Neural cell (in vitro differentiated cells): Measurements from ENCODE around the gene ADAMTSL2. TPM values are rescaled to one million over a fixed set of nuclear protein-coding genes. Genes with fewer than 3 reads are reported as not detected.

ENCODE experiments used
- H2AFZ ChIP-seq: fragments of 200-600, 300-800 bp; sonication (generic), shearing (Covaris generic); 2 replicates; pipeline ENCODE4 v1.6.0; 2014; ENCODE audit warnings: low read depth, mild to moderate bottlenecking, antibody characterized with exemption, low read length, moderate library complexity
- H3F3A ChIP-seq: fragments of 200-600 bp; shearing (Covaris generic); 2 replicates; pipeline ENCODE4 v1.6.1; 2016; ENCODE audit warnings: mild to moderate bottlenecking, moderate library complexity, mixed read lengths, antibody characterized with exemption, low read length; ENCODE audit not compliant: insufficient read depth, poor library complexity, severe bottlenecking
- H3K27ac ChIP-seq: fragments of 200-600, 300-800 bp; sonication (generic), shearing (Covaris generic); 2 replicates; pipeline ENCODE4 v1.5.1; 2014; ENCODE audit warnings: mild to moderate bottlenecking, low read length, moderate library complexity
- H3K27me3 ChIP-seq: fragments of 300-800, 200-600 bp; sonication (generic), shearing (Covaris generic); 2 replicates; pipeline ENCODE4 v1.6.0; 2014; ENCODE audit warnings: mild to moderate bottlenecking, low read depth, low read length, moderate library complexity; ENCODE audit not compliant: insufficient read depth
- H3K36me3 ChIP-seq: fragments of 300-800, 200-600 bp; sonication (generic), shearing (Covaris generic); 2 replicates; pipeline ENCODE4 v1.5.1; 2014; ENCODE audit warnings: mild to moderate bottlenecking, antibody characterized with exemption, low read length, moderate library complexity; ENCODE audit not compliant: insufficient read depth
- H3K4me2 ChIP-seq: fragments of 300-800, 200-600 bp; sonication (generic), shearing (Covaris generic); 2 replicates; pipeline ENCODE4 v1.6.0; 2014; ENCODE audit warnings: mild to moderate bottlenecking, low read length
- H3K4me3 ChIP-seq: fragments of 300-800, 200-600 bp; sonication (generic), shearing (Covaris generic); 2 replicates; pipeline ENCODE4 v1.5.1; 2014; ENCODE audit warnings: mild to moderate bottlenecking, low read length, moderate library complexity
- H3K79me2 ChIP-seq: fragments of 200-600 bp; shearing (Covaris generic); replicated peaks from 2 replicates; pipeline ENCODE4 v1.6.0; 2014; ENCODE audit warnings: mild to moderate bottlenecking, low read length, moderate library complexity; ENCODE audit not compliant: insufficient read depth
- H3K9ac ChIP-seq: fragments of 300-800, 200-600 bp; sonication (generic), shearing (Covaris generic); 2 replicates; pipeline ENCODE4 v1.6.1; 2016; ENCODE audit warnings: mild to moderate bottlenecking, low read length, mixed read lengths
- H3K9me2 ChIP-seq: fragments of 200-600 bp; shearing (Covaris generic); 2 replicates; pipeline ENCODE4 v1.6.1; 2016; ENCODE audit warnings: mild to moderate bottlenecking, low read length, mixed read lengths; ENCODE audit not compliant: insufficient read depth
- H3K9me3 ChIP-seq: fragments of 200-600, 300-800 bp; sonication (generic), shearing (Covaris generic); 2 replicates; pipeline ENCODE4 v1.6.1; 2016; ENCODE audit warnings: mild to moderate bottlenecking, mixed run types, low read length, moderate library complexity, mixed read lengths
- H4K20me1 ChIP-seq: fragments of 200-600 bp; shearing (Covaris generic); 2 replicates; pipeline ENCODE4 v1.6.1; 2016; ENCODE audit warnings: mild to moderate bottlenecking, mixed run types; ENCODE audit not compliant: insufficient read depth
- EP300 ChIP-seq: fragments of 450-650 bp; conservative IDR thresholded peaks from 2 replicates; pipeline ENCODE4 v1.6.1; 2014; ENCODE audit warnings: antibody characterized with exemption, mild to moderate bottlenecking, moderate library complexity; ENCODE audit not compliant: poor library complexity, severe bottlenecking
- EZH2 ChIP-seq: fragments of 200-600, 300-800 bp; shearing (Covaris generic), sonication (generic); IDR thresholded peaks from 2 replicates; pipeline ENCODE4 v1.6.1; 2014; ENCODE audit warnings: antibody characterized with exemption, low read length, borderline replicate concordance, mild to moderate bottlenecking; ENCODE audit not compliant: insufficient read depth, poor library complexity, severe bottlenecking
- MXI1 ChIP-seq: fragments of 450-650 bp; conservative IDR thresholded peaks from 2 replicates; pipeline ENCODE4 v1.6.1; 2014; ENCODE audit warnings: antibody characterized with exemption, mild to moderate bottlenecking; ENCODE audit not compliant: poor library complexity, severe bottlenecking
- POLR2AphosphoS5 ChIP-seq: IDR thresholded peaks from 2 replicates; pipeline ENCODE4 v1.6.1; 2012
- RAD21 ChIP-seq: fragments of 450-650 bp; conservative IDR thresholded peaks from 2 replicates; pipeline ENCODE4 v1.6.1; 2014; ENCODE audit warnings: antibody characterized with exemption, mild to moderate bottlenecking, moderate library complexity
- TAF1 ChIP-seq: IDR thresholded peaks from 2 replicates; pipeline ENCODE4 v1.6.1; 2012; ENCODE audit warnings: low read depth
- polyA plus RNA-seq: library from polyadenylated mRNA; depleted of rRNA; stranded (reverse); fragments of >200 nt; gene quantifications from 2 replicates; pipeline ENCODE4 v1.2.3, GENCODE V29; 2014
- TF ChIP-seq, protein P1 (sequence below): IDR thresholded peaks from 2 replicates; pipeline ENCODE4 v1.6.1; 2012; ENCODE audit warnings: borderline replicate concordance
- TF ChIP-seq, protein P2 (sequence below): fragments of 450-650 bp; IDR thresholded peaks from 2 replicates; pipeline ENCODE4 v1.5.1; 2014; ENCODE audit warnings: antibody characterized with exemption, mild to moderate bottlenecking, moderate library complexity; ENCODE audit not compliant: poor library complexity, severe bottlenecking

ADAMTSL2 gene
- polyA plus RNA-seq, 1 donor from 2014 or later, result 0.85 TPM

DNA sequence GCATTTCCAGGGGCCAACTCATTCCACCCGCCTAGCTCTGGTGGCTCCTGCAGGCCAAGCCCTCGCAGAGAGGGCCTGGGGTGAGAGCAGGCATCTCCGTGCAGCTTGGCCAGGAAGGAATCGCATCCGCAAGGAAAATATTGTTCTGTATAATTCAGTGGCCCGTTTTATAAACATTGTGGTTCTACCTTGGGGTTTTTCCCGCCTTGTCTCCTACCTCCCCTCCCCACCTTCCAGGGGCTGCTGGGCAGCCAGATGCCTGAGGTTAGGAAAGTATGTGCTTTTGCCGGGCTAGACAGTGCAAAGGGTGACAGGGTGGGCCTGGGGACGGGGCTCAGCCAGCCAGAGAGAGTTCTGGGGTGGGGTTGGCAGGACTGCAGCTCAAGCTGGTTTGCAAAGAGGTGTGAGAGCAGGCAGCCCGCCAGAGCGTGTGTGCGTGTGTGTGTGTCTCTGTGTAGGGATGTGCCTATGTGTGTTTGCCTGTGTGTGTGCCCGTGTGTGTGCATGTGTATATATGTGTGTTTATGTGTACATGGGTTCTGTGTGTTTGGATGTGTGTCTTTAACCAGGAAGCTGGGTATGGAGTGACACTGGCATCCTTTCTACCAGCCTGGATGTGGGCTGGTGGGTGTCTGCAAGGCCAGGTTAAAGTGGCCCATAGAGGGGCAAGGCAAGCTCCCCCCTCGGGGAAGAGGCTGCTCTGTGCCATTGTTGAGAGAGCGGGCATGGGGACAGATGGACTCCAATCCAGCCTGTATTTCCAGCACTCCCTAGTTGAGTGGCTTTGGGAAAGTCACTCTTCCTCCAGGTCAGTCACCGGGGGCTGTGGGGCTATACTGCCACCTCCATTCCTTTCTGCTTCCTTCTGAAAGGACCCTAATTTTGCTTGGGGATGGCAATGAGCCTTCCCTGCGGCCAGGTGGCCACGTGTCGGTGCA, 45.0 kb upstream of the ADAMTSL2 start:
- Histone ChIP-seq H3F3A (no peaks in the 10 kb centered on the region), H3K27ac (no peak overlapping the region), H3K27me3 (no peaks in the 10 kb centered on the region), H3K9me2 (no peaks in the 10 kb centered on the region), H3K79me2 (no peaks in the 10 kb centered on the region), H3K36me3 (no peaks in the 10 kb centered on the region), H3K4me3 (no peak overlapping the region), H3K4me2 (no peak overlapping the region), H3K9ac (no peak overlapping the region), H2AFZ (no peak overlapping the region), H4K20me1 (no peaks in the 10 kb centered on the region), H3K9me3 (no peaks in the 10 kb centered on the region)
- no peak for TF ChIP-seq POLR2AphosphoS5
- TF ChIP-seq EP300, result no peak
- no peak for TF ChIP-seq EZH2
- TF ChIP-seq TAF1, result no peak
- no peak for TF ChIP-seq RAD21
- TF ChIP-seq, protein P1, sequence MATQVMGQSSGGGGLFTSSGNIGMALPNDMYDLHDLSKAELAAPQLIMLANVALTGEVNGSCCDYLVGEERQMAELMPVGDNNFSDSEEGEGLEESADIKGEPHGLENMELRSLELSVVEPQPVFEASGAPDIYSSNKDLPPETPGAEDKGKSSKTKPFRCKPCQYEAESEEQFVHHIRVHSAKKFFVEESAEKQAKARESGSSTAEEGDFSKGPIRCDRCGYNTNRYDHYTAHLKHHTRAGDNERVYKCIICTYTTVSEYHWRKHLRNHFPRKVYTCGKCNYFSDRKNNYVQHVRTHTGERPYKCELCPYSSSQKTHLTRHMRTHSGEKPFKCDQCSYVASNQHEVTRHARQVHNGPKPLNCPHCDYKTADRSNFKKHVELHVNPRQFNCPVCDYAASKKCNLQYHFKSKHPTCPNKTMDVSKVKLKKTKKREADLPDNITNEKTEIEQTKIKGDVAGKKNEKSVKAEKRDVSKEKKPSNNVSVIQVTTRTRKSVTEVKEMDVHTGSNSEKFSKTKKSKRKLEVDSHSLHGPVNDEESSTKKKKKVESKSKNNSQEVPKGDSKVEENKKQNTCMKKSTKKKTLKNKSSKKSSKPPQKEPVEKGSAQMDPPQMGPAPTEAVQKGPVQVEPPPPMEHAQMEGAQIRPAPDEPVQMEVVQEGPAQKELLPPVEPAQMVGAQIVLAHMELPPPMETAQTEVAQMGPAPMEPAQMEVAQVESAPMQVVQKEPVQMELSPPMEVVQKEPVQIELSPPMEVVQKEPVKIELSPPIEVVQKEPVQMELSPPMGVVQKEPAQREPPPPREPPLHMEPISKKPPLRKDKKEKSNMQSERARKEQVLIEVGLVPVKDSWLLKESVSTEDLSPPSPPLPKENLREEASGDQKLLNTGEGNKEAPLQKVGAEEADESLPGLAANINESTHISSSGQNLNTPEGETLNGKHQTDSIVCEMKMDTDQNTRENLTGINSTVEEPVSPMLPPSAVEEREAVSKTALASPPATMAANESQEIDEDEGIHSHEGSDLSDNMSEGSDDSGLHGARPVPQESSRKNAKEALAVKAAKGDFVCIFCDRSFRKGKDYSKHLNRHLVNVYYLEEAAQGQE, result no peak

DNA sequence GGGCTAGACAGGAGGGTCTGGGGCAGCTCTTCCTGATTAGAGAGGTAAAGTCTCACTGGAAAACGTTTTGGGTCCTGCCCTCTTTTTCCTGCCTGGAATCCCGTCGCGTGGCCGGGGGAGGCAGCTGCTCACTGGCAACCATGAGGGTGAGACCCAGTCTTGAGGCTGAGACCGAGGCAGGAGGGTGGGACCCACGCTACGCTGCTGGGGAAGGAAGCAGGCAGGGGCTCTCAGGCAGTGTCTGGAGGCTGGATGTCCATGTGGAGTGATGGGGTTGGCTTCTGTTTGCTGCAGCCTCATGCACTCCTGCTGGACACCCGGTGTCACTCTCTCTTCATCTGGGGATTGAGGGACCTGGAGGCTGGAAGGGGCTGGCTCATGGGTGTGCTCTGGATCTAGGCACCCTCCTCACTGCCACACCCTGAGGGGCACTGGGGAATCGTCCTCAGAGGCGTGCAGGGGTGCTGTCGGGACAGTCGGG, 44.3 kb upstream of the ADAMTSL2 start:
- Histone ChIP-seq H3K9me2 (no peaks in the 10 kb centered on the region), H3K4me2 (no peak overlapping the region), H3K36me3 (no peaks in the 10 kb centered on the region), H3K9me3 (no peaks in the 10 kb centered on the region), H3K27ac (no peak overlapping the region), H3K4me3 (no peak overlapping the region), H3K27me3 (no peaks in the 10 kb centered on the region), H2AFZ (no peak overlapping the region), H3F3A (no peaks in the 10 kb centered on the region), H3K9ac (no peak overlapping the region), H4K20me1 (no peaks in the 10 kb centered on the region), H3K79me2 (no peaks in the 10 kb centered on the region)
- TF ChIP-seq EP300, result no peak
- TF ChIP-seq RAD21, result no peak
- TF ChIP-seq, protein P1, result no peak
- no peak for TF ChIP-seq MXI1
- TF ChIP-seq EZH2, result no peak
- TF ChIP-seq, protein P2, sequence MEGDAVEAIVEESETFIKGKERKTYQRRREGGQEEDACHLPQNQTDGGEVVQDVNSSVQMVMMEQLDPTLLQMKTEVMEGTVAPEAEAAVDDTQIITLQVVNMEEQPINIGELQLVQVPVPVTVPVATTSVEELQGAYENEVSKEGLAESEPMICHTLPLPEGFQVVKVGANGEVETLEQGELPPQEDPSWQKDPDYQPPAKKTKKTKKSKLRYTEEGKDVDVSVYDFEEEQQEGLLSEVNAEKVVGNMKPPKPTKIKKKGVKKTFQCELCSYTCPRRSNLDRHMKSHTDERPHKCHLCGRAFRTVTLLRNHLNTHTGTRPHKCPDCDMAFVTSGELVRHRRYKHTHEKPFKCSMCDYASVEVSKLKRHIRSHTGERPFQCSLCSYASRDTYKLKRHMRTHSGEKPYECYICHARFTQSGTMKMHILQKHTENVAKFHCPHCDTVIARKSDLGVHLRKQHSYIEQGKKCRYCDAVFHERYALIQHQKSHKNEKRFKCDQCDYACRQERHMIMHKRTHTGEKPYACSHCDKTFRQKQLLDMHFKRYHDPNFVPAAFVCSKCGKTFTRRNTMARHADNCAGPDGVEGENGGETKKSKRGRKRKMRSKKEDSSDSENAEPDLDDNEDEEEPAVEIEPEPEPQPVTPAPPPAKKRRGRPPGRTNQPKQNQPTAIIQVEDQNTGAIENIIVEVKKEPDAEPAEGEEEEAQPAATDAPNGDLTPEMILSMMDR, result no peak
